Breast epithelium (tissue), 4 donors: ENCODE measurements around the gene NRP1. TPM values are rescaled to one million over a fixed set of nuclear protein-coding genes. Genes with fewer than 3 reads are reported as not detected.

Experiments used
- DNase-seq, 2 donors: peaks; one replicate each; pipeline ENCODE4 v3.0.0-alpha.2; 2019; ENCODE audit warnings: low spot score in 2 of 2
- H3K27ac ChIP-seq, 2 donors: fragments of 200-600 bp; sonication (generic) in 1 of 2; one replicate each; pipeline ENCODE4 v1.5.1; 2016 to 2019; ENCODE audit warnings: mild to moderate bottlenecking in 1 of 2
- H3K27me3 ChIP-seq, 2 donors: fragments of 200-600 bp; sonication (generic) in 1 of 2; one replicate each; pipeline versions ENCODE4 v1.5.1 to v1.6.0; 2017 to 2019; ENCODE audit warnings: control low read depth in 1 of 2, mild to moderate bottlenecking in 1 of 2
- H3K36me3 ChIP-seq: fragments of 200-600 bp; one replicate; pipeline ENCODE4 v1.5.1; 2019
- H3K4me1 ChIP-seq, 2 donors: fragments of 200-600 bp; sonication (generic); one replicate each; pipeline ENCODE4 v1.5.1; 2016 to 2019; ENCODE audit warnings: control low read depth in 1 of 2
- H3K4me3 ChIP-seq, 3 donors: fragments of 200-600 bp; sonication (generic); 1 replicate in 2 of 3; 2 replicates in 1 of 3; pipeline ENCODE4 v1.5.1; 2016 to 2019; ENCODE audit warnings: mild to moderate bottlenecking in 3 of 3, moderate library complexity in 2 of 3
- H3K9me3 ChIP-seq, 2 donors: fragments of 200-600 bp; sonication (generic) in 1 of 2; one replicate each; pipeline ENCODE4 v1.5.1; 2016 to 2019; ENCODE audit warnings: control low read depth in 1 of 2
- POLR2A ChIP-seq: fragments of 450-650 bp; IDR thresholded peaks from one replicate; pipeline ENCODE4 v1.6.1; 2016; ENCODE audit warnings: antibody characterized with exemption, mild to moderate bottlenecking, moderate library complexity
- POLR2AphosphoS5 ChIP-seq, 3 donors: sonication (generic); formaldehyde crosslinking; IDR thresholded peaks; one replicate each; pipeline ENCODE4 v1.6.1; 2017; ENCODE audit warnings: antibody characterized with exemption in 3 of 3
- intact Hi-C: fragments of 100-400 bp; cut with DNase I; formaldehyde crosslinking; loops from one replicate; pipeline ENCODE4 v1.15.1; 2023; ENCODE audit warnings: low total_unique reads
- total RNA-seq, 3 donors: library from RNA; depleted of rRNA; stranded (reverse); fragments of >200 nt; gene quantifications; one replicate each; pipeline ENCODE4 v1.1.0, GENCODE V29; 2016
- TF ChIP-seq, protein P1 (sequence below), 3 donors: fragments of 450-650 bp; IDR thresholded peaks; one replicate each; pipeline ENCODE4 v1.5.1; 2016 to 2017; ENCODE audit warnings: antibody characterized with exemption in 3 of 3, mild to moderate bottlenecking in 3 of 3, moderate library complexity in 3 of 3

Gene NRP1
- total RNA-seq, 3 donors from 2014 or later = 50.8 to 76.0 (median 74.7) TPM

DNA sequence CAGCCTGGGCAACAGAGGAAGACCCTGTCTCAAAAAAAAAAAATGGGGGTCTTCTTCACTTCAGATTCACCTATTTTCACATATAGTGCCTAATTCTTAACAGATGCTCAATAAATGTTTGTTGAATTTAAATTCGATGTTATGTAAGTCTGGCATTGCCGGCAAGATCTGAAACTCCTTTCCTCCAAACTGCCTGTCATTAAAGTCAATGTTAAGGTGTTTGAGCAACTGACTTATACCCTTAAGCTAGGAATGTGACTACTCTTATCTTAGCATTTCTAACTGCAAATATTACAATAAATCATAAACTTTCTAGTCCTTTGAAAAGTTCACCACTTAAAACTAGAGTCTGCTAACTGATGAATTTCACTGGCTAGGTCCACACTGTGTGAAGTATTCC, 95.2 kb downstream of the NRP1 start:
- intact Hi-C loops = no loop called here
- DNase-seq = no peak
- TF ChIP-seq POLR2A (no peak), POLR2AphosphoS5 (IDR thresholded peaks at IDR 0.05) (no peak)
- TF ChIP-seq, protein P1, sequence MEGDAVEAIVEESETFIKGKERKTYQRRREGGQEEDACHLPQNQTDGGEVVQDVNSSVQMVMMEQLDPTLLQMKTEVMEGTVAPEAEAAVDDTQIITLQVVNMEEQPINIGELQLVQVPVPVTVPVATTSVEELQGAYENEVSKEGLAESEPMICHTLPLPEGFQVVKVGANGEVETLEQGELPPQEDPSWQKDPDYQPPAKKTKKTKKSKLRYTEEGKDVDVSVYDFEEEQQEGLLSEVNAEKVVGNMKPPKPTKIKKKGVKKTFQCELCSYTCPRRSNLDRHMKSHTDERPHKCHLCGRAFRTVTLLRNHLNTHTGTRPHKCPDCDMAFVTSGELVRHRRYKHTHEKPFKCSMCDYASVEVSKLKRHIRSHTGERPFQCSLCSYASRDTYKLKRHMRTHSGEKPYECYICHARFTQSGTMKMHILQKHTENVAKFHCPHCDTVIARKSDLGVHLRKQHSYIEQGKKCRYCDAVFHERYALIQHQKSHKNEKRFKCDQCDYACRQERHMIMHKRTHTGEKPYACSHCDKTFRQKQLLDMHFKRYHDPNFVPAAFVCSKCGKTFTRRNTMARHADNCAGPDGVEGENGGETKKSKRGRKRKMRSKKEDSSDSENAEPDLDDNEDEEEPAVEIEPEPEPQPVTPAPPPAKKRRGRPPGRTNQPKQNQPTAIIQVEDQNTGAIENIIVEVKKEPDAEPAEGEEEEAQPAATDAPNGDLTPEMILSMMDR (IDR thresholded peaks at IDR 0.05) = no peak
- no peak overlapping the region for H3K4me3 ChIP-seq
- no peaks in the 10 kb centered on the region for H3K27me3 ChIP-seq
- no peak overlapping the region for H3K27ac ChIP-seq
- no peaks in the 10 kb centered on the region for H3K9me3 ChIP-seq
- no peaks in the 10 kb centered on the region for H3K36me3 ChIP-seq
- H3K4me1 ChIP-seq = no peaks in the 10 kb centered on the region

DNA sequence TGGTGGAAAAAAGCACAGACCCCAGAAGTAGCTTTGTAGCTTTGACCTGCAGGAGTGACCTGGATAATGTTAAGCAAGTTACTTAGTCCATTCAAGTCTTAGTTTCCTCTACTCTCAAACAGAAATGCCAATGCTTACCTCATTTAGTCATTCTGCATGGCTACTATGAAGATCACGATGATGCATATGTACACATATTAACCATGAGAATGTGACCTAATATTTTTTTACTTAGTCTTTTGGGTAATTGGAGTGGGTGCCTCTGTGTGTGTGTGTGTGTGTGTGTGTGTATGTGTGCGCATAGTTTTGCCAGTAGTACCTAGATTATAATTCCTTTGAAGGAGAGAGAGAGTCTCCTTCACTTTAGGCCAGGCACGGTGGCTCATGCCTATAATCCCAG, 95.8 kb downstream of the NRP1 start:
- H3K27me3 ChIP-seq = no peaks in the 10 kb centered on the region
- H3K9me3 ChIP-seq = no peaks in the 10 kb centered on the region
- no peak overlapping the region for H3K27ac ChIP-seq
- H3K4me3 ChIP-seq = no peak overlapping the region
- H3K36me3 ChIP-seq = no peaks in the 10 kb centered on the region
- TF ChIP-seq, protein P1 (IDR thresholded peaks at IDR 0.05) = no peak
- TF ChIP-seq POLR2AphosphoS5 (IDR thresholded peaks at IDR 0.05) (no peak), POLR2A (no peak)
- no peak for DNase-seq
- intact Hi-C loops = no loop called here
- no peaks in the 10 kb centered on the region for H3K4me1 ChIP-seq

GRCh38 chr10:33237736-33238624, 96.5 kb downstream of the NRP1 start:
- intact Hi-C loops = no loop called here
- Histone ChIP-seq H3K36me3 (no peaks in the 10 kb centered on the region), H3K9me3 (no peaks in the 10 kb centered on the region), H3K4me1 (no peaks in the 10 kb centered on the region), H3K4me3 (no peak overlapping the region), H3K27me3 (no peaks in the 10 kb centered on the region), H3K27ac (peak overlapping the region; percentile 10 to 40)
- DNase-seq = peak in 1 of 2 donors; percentile 56
- TF ChIP-seq POLR2AphosphoS5 (IDR thresholded peaks at IDR 0.05) (no peak), POLR2A (no peak)
- TF ChIP-seq, protein P1 (IDR thresholded peaks at IDR 0.05) = no peak

GRCh38 chr10:33236916-33237315, 97.6 kb downstream of the NRP1 start:
- intact Hi-C loops = no loop called here
- Histone ChIP-seq H3K36me3 (no peaks in the 10 kb centered on the region), H3K27me3 (no peaks in the 10 kb centered on the region), H3K4me3 (no peak overlapping the region), H3K4me1 (no peaks in the 10 kb centered on the region), H3K27ac (no peak overlapping the region), H3K9me3 (no peaks in the 10 kb centered on the region)
- DNase-seq = no peak
- TF ChIP-seq, protein P1 (IDR thresholded peaks at IDR 0.05) = no peak
- TF ChIP-seq POLR2A (no peak), POLR2AphosphoS5 (IDR thresholded peaks at IDR 0.05) (no peak)

DNA sequence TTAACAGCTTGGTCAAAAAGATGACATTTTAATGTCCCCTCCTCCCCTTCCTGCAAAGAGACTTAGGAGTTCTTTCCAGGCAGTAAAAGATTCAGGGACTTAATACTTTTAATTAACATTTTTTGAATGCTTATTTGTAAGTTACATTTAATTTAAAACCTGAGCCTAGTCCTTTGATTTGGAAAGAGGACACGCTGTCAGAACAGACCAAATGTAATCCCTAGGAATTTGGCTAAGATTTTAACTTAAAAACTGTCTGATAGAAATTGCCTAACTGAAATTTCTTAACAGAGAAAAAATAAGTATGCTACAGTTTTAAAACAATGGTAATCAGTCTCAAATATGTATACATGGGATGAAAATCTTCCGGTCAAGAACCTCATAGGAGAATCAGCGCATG, 98.5 kb downstream of the NRP1 start:
- no peaks in the 10 kb centered on the region for H3K4me1 ChIP-seq
- H3K27me3 ChIP-seq = no peaks in the 10 kb centered on the region
- no peak for DNase-seq
- H3K27ac ChIP-seq = no peak overlapping the region
- no peak overlapping the region for H3K4me3 ChIP-seq
- no peaks in the 10 kb centered on the region for H3K9me3 ChIP-seq
- intact Hi-C loops = no loop called here
- TF ChIP-seq, protein P1 (IDR thresholded peaks at IDR 0.05) = no peak
- TF ChIP-seq POLR2A (no peak), POLR2AphosphoS5 (IDR thresholded peaks at IDR 0.05) (no peak)
- H3K36me3 ChIP-seq = no peaks in the 10 kb centered on the region
